ENCODE results near the gene AMBRA1. TPM values are rescaled to one million over a fixed set of nuclear protein-coding genes. Genes with fewer than 3 reads are reported as not detected.

Gene AMBRA1
- total RNA-seq, 6 experiments from 2014 or later = 23.2 to 25.9 (median 24.4) TPM

DNA sequence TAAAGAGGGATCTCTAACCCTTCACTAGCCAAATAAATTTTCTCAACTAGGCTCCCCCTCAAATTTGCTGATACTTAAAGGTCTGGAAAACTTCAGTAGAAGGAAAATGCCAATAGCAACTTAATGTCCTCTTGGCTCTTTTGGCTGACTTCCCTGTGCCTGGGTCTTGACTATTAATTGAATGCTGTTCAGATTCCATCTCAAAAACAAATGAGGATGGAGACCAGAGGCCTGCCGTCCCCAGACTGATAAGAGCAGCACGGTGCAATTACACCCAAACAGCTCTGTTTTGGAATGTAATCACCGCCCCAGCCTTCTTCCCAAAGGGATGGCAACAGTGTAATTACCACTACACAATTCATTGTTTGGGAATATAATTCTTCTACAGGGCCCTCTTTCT, 112.9 kb downstream of the AMBRA1 start:
- Mint-ChIP-seq H3K27me3 (ENCODE audit: insufficient read depth) (no peaks in the 10 kb centered on the region; the same call in none of the 2 replicates), H3K9me3 (no peaks in the 10 kb centered on the region), H3K27ac (no peak overlapping the region), H3K4me3 (no peak overlapping the region), H3K36me3 (ENCODE audit: low read depth) (no peaks in the 10 kb centered on the region; the same call in 1 of the 2 replicates), H3K4me1 (ENCODE audit: low read depth) (peaks cover 3% of the 10 kb centered on the region)
- DNase-seq = no peak
- TF ChIP-seq CTCF (IDR thresholded peaks at IDR 0.05) = no peak

GRCh38 chr11:46480166-46480726, 113.6 kb downstream of the AMBRA1 start:
- no peak overlapping the region for H3K27ac Mint-ChIP-seq
- no peaks in the 10 kb centered on the region for H3K9me3 Mint-ChIP-seq
- no peak for DNase-seq
- H3K36me3 Mint-ChIP-seq (ENCODE audit: low read depth) = no peaks in the 10 kb centered on the region; the same call in 1 of the 2 replicates
- no peaks in the 10 kb centered on the region; the same call in none of the 2 replicates for H3K27me3 Mint-ChIP-seq (ENCODE audit: insufficient read depth)
- H3K4me3 Mint-ChIP-seq = no peak overlapping the region
- H3K4me1 Mint-ChIP-seq (ENCODE audit: low read depth) = peaks cover 10% of the 10 kb centered on the region
- TF ChIP-seq CTCF (IDR thresholded peaks at IDR 0.05) = no peak

DNA sequence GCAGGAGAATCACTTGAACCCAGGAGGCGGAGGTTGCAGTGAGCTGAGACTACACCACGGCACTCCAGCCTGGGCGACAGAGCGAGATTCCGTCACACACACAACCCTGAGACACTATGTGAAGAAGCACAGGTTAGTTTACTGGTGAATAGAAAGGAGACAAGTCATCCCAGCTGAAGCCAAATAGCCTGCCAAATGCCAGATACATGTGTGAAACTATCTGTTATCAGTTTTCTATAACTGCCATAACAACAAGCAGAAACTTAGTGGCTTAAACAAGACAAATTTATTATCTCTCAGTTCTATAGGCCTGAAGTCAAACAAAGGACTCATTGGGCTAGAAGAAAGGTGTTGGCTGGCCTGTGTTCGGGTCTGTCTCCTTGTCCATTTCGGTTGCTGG, 114.2 kb downstream of the AMBRA1 start:
- DNase-seq = no peak

GRCh38 chr11:46478196-46478595, 115.6 kb downstream of the AMBRA1 start:
- DNase-seq = no peak
- H3K36me3 Mint-ChIP-seq (ENCODE audit: low read depth) = no peaks in the 10 kb centered on the region; the same call in 1 of the 2 replicates
- no peak overlapping the region for H3K27ac Mint-ChIP-seq
- no peaks in the 10 kb centered on the region; the same call in 1 of the 2 replicates for H3K27me3 Mint-ChIP-seq (ENCODE audit: insufficient read depth)
- peaks cover 23% of the 10 kb centered on the region for H3K4me1 Mint-ChIP-seq (ENCODE audit: low read depth)
- no peak for TF ChIP-seq CTCF (IDR thresholded peaks at IDR 0.05)
- H3K9me3 Mint-ChIP-seq = no peaks in the 10 kb centered on the region
- no peak overlapping the region for H3K4me3 Mint-ChIP-seq

More for the DNA sequence above, 114.2 kb downstream of the AMBRA1 start:
- Mint-ChIP-seq H3K9me3 (no peaks in the 10 kb centered on the region), H3K4me3 (no peak overlapping the region), H3K36me3 (ENCODE audit: low read depth) (no peaks in the 10 kb centered on the region; the same call in 1 of the 2 replicates), H3K4me1 (ENCODE audit: low read depth) (peaks cover 16% of the 10 kb centered on the region), H3K27ac (no peak overlapping the region), H3K27me3 (ENCODE audit: insufficient read depth) (no peaks in the 10 kb centered on the region; the same call in none of the 2 replicates)
- no peak for TF ChIP-seq CTCF (IDR thresholded peaks at IDR 0.05)

DNA sequence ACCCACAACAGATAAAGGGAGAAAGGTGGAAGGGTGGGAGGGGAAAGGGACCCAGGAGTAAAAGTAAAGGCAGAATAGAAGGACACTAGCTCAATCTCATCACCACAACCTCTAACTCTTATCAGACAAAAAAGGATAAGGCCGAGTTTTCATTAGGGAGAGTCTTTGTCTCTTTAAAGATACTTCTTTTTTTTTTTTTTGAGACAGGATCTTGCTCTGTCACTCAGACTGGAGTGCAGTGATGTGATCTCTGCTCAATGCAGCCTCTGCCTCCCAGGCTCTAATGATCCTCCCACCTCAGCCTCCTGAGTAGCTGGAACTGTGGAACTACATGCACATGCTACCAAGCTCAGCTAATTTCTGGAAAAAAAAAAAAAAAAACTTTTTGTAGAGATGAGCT, 116.7 kb downstream of the AMBRA1 start:
- Mint-ChIP-seq H3K27ac (no peak overlapping the region), H3K4me3 (no peak overlapping the region), H3K9me3 (no peaks in the 10 kb centered on the region), H3K4me1 (ENCODE audit: low read depth) (peaks cover 32% of the 10 kb centered on the region), H3K36me3 (ENCODE audit: low read depth) (no peaks in the 10 kb centered on the region; the same call in 1 of the 2 replicates), H3K27me3 (ENCODE audit: insufficient read depth) (peaks cover 1% of the 10 kb centered on the region; the same call in 1 of the 2 replicates)
- DNase-seq = no peak
- no peak for TF ChIP-seq CTCF (IDR thresholded peaks at IDR 0.05)

Data from HFFc6 (cell line).